GM12892 (cell line): ENCODE measurements around the gene DAGLA.

Experiments used
- POLR2A ChIP-seq: IDR thresholded peaks from 2 replicates; pipeline ENCODE4 v1.6.1; 2011; ENCODE audit warnings: low read depth, low read length, control low read depth
- POLR2AphosphoS5 ChIP-seq: IDR thresholded peaks from 2 replicates; pipeline ENCODE4 v1.6.1; 2011; ENCODE audit warnings: low read depth, low read length, control low read depth

GRCh38 chr11:61774411-61774810 is 94.2 kb downstream of the DAGLA start:
- TF ChIP-seq POLR2A, result no peak
- TF ChIP-seq POLR2AphosphoS5, result no peak
